Right forelimb (tissue), 1 donor: Measurements from ENCODE around the gene NCR2.

Experiments used
- DNase-seq: peaks from one replicate; pipeline ENCODE4 v3.0.0-alpha.2; 2018

The NCR2 gene

GRCh38 chr6:41331401-41332150 is 3.8 kb upstream of the NCR2 start:
- no peak for DNase-seq

DNA sequence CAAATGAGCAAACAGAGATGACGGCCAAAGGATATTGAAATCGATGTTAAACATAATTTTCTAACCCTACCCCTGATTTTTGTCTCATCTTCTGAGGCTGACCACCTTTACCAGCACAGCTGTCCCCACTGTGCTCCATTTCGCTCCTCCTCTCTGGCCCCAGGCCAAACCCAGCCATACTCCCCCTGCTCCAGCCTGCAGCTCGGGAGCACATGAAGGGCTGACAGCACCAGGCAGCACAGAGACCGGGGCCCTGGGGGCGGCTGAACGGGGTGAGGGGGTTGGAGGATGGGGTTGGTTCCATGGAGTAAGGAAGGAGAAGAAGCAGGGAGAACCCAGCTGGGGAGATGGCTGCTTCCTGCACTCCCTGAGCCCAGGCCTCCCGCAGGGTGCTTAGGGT is 3.2 kb upstream of the NCR2 start:
- DNase-seq: no peak

DNA sequence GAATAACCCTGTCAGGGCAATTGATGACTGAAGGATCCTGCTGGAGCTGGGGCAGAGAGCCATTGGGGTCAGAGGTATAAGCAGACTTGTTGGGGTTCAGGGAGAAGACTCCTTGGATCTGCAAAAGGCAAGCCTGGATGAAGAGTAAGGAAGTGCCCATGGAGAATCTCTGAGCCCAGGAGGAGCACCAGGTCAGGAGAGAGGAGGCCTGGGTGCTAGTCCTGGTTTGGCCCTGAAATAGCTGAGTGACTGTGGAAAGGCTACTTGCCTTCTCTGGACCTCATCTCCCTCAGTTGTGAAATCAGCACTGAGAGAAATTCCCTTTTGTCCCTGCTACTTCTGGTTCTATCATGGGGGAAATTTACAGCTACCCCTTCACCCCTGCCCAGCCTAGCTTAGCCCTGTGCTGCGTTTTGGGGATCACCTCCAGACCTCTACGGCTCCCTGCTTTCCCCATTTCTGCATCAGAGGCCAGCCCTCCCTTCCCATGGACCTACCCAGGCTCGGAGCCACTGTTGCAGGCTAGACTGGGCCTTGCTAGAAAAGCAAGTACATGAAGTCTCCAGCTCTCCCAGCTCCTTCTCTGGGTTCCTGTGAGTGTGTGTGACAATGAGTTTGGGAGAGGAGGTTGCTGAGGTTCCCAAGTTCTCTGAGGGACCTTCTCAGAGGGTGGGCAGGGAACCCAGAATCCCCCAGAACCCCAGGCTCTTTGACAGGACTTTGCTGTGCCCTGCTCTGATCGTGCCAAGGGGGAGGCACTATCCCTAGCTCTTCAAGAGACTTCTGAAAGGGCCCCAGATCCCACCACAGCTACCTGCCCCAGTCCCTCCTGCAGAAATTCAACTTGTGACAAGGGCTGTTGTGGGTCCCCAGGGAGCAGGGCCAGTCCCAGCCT is 2.3 kb upstream of the NCR2 start:
- DNase-seq: no peak

- DNase-seq: no peak
Observed at GRCh38 chr6:41334482-41335040, 847 bp upstream of the NCR2 start.

GRCh38 chr6:41335943-41336342 is 535 bp downstream of the NCR2 start:
- no peak for DNase-seq

GRCh38 chr6:41336824-41337223 is 1.4 kb downstream of the NCR2 start:
- DNase-seq: no peak

GRCh38 chr6:41337709-41338108 is 2.3 kb downstream of the NCR2 start:
- no peak for DNase-seq

- DNase-seq: no peak
Observed at GRCh38 chr6:41338659-41339058, 3.3 kb downstream of the NCR2 start.

GRCh38 chr6:41341580-41341979 is 6.2 kb downstream of the NCR2 start:
- DNase-seq: no peak

DNA sequence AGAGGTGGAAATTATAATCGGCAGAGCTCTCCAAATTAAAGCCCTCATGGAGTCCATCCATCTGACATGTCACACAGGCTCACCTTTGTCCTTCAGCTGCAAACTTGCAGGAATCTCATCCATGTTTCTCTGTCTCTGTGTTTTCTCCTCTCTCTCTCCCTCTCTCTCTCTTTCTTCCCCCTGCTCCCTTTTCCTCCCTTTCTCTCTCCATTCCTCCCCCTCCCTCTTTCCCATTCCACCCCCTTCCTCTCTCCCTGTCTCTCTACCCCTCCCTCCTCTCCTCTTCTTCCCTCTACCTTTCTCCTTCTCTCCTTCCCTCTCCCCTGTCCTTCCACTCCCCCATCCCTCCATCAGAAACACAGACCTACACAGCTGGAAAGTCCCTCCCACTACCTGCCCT is 6.8 kb downstream of the NCR2 start:
- DNase-seq: no peak

DNA sequence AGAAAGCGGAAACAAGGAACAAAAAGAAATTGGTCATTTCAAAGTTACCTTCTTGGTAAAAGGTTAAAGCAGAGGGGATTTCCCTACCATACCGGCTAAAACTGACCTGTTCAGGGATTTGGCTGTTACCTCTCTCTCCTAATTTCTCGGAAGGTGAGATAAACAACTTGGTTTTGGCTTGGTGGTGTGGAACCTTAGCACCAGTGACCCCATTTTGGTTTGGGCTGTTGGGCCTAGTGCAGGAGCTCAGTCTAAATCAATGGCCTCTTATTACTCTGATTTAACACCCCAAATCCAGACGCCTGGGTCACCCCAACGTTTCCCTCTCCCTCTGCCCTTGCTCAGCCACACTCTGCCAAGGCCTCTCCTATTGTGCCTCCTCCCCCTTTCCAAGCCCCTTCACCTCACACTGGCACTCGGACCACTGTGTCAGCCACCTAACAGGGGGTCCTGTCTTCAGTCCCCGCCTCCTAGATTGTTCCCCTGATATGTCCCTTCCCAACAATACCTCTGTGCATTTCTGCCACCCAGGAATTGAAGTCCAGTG is 8.3 kb downstream of the NCR2 start:
- no peak for DNase-seq

DNA sequence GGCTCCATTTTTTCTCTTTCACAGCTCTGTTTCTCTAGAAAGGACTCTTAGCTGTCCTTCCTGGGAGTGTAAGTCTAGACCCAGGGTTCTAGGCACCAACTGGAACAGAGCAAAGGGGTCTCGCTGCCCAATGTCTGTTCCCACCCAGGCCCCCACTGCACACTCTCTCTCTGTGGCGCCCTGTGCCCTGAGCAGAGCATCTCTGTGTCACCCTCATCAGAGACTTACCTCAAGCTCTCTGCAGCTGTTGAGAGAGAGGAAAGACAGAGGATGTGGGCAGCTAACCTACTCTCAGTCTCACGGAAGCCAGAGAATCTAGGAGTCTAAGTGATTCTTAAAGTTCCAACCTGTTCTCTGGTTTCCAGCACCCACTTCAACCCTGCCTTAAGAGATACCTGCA is 9.5 kb downstream of the NCR2 start:
- no peak for DNase-seq

GRCh38 chr6:41345901-41346300 is 10.5 kb downstream of the NCR2 start:
- DNase-seq: no peak

DNA sequence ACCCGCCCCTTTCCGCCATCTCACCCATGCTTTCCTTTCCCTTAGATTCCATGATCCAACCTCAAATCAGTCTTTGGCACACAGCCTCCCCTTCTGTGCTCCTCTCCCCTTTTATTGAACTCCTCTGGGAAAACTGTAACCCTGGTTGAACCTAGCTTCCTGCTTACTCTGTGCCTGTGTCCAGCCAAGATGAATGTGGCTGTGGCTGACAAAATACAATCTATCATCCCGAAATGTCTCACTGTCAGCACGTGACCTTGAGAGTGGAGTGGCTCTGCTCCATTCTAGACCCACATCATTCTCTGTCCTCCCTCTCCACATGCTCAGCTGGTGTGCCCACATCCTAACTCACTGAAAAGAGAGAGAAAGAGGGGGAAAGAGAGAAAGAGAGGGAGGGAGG is 11.0 kb downstream of the NCR2 start:
- DNase-seq: no peak

DNA sequence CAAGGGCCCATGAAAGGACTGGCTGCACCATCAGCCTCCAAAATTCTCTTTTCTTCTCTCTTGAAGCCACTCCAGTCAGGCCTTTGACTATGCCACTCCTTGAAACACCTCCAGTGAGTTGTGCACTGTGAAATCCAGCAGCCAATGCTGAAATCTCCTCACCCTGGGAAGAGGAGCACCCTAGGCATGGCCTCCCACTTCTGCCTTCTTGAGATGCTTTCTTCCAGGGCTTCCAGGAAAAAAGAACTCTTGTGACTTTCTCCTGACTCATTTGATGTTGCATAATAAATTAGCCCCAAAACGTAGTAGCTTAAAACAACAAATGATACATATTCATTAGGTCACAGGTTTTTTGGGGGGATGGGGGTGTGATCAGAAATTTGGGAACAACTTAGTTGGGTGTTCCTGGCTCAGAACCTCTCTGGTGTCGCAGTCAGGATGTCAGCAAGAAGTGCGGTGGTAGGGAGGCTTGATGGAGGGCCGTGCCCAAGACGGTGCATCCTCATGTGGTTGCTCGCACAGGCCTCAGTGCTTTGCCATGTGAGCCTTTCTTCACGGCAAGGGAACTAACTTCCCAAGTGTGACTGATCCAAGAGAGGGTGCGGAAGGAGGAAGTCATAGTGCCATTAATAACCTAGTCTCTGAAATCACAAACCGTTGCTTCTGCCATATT is 12.1 kb downstream of the NCR2 start:
- DNase-seq: no peak

- no peak for DNase-seq
Observed at GRCh38 chr6:41348934-41349333, 13.5 kb downstream of the NCR2 start.

DNA sequence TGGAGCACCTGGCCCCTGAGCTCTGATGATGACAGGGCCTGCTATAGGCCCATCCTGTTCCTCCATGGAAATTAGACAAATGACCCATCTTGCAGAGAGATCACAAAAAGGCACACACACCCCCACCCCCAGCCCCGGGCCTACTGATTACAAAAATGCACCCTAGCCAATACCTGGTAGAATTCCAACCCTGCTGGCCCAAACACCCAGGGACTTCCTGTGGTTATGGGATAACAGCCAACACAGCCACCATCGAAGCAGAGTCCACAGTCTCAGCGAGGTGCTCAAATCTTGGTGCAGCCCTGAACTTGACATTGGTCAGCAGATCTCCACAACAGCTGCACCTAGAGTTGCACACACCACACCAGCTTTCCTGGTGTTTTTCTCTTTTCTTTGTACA is 17.0 kb downstream of the NCR2 start:
- no peak for DNase-seq

GRCh38 chr6:41352907-41353306 is 17.5 kb downstream of the NCR2 start:
- DNase-seq: no peak

DNA sequence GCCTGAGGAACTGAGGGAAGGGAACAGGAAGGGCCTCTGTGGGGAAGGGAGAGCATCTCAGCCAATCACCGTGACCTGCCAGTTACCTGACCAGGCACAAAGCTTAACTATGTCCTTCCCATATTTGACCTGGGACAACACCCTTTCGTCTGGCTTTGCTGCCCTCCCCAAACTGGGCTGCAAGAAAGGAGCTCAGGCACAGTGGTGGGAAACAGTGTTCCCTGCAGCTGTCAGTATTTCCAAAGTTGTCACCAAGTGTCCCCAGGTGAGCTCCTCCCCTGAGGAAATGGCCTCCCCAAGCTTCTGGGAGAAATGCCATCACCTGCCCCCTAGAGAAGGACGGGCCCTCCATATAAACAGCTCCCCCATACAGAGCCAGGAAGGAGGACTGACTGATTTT is 17.9 kb downstream of the NCR2 start:
- DNase-seq: no peak

DNA sequence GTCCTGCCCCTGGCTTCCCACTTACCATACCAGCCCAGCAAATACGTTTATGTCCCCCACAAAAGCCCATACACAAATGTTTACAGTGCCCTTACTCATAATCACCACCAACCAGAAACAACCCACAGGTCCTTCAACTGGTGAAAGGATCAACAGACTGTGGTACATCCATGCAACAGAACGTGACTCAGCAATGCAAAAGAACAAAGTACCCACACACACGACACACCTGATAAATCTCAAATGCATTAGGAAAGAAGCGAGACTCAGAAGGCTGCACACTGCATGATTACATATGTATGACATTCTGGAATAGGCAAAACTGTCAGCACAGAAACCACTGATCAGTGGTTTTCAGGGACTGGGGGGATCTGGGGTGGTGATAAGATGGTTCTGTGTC is 20.5 kb downstream of the NCR2 start:
- no peak for DNase-seq

GRCh38 chr6:41356825-41357224 is 21.4 kb downstream of the NCR2 start:
- DNase-seq: no peak

GRCh38 chr6:41358503-41358902 is 23.1 kb downstream of the NCR2 start:
- DNase-seq: no peak
